H9 (cell line): ENCODE measurements around the gene SMARCA2. TPM values are rescaled to one million over a fixed set of nuclear protein-coding genes. Genes with fewer than 3 reads are reported as not detected.

Experiments used
- DNase-seq: peaks from one replicate; pipeline ENCODE4 v3.0.0-alpha.2; 2017
- H2AFZ ChIP-seq: one replicate; pipeline ENCODE4 v1.6.1; 2013; ENCODE audit warnings: mild to moderate bottlenecking, low read length, control low read depth, moderate library complexity
- H2AK5ac ChIP-seq: 2 replicates; pipeline ENCODE4 v1.6.1; 2013; ENCODE audit warnings: low read length, control low read depth, mixed read lengths; ENCODE audit not compliant: insufficient read length
- H2BK120ac ChIP-seq: one replicate; pipeline ENCODE4 v1.6.1; 2013; ENCODE audit warnings: low read depth, mild to moderate bottlenecking, low read length, control low read depth, inconsistent platforms; ENCODE audit not compliant: poor library complexity, severe bottlenecking
- H2BK12ac ChIP-seq: 2 replicates; pipeline ENCODE4 v1.6.1; 2013; ENCODE audit warnings: low read length, control low read depth, mixed read lengths, low read depth; ENCODE audit not compliant: insufficient read length
- H2BK15ac ChIP-seq: 2 replicates; pipeline ENCODE4 v1.6.1; 2013; ENCODE audit warnings: low read depth, low read length, control low read depth
- H2BK20ac ChIP-seq: one replicate; pipeline ENCODE4 v1.6.1; 2013; ENCODE audit warnings: low read depth, mild to moderate bottlenecking, low read length, control low read depth, inconsistent platforms; ENCODE audit not compliant: poor library complexity, severe bottlenecking
- H2BK5ac ChIP-seq: 2 replicates; pipeline ENCODE4 v1.6.1; 2013; ENCODE audit warnings: low read length, control low read depth, mixed read lengths; ENCODE audit not compliant: insufficient read length
- H3K14ac ChIP-seq: 2 replicates; pipeline ENCODE4 v1.6.1; 2013; ENCODE audit warnings: low read length, control low read depth; ENCODE audit not compliant: insufficient read depth
- H3K18ac ChIP-seq: 2 replicates; pipeline ENCODE4 v1.6.1; 2013; ENCODE audit warnings: low read depth, mild to moderate bottlenecking, mixed read lengths, low read length, control low read depth; ENCODE audit not compliant: insufficient read length
- H3K23ac ChIP-seq: 2 replicates; pipeline ENCODE4 v1.6.1; 2013; ENCODE audit warnings: low read length, control low read depth, mixed read lengths, low read depth; ENCODE audit not compliant: insufficient read length
- H3K23me2 ChIP-seq: 2 replicates; pipeline ENCODE4 v1.6.1; 2013; ENCODE audit warnings: low read depth, mild to moderate bottlenecking, mixed read lengths, low read length, control low read depth; ENCODE audit not compliant: insufficient read length, poor library complexity, severe bottlenecking
- H3K27ac ChIP-seq: 2 replicates; pipeline ENCODE4 v1.5.1; 2013; ENCODE audit warnings: low read length, control low read depth, mixed read lengths, low read depth; ENCODE audit not compliant: insufficient read length
- H3K27me3 ChIP-seq: 2 replicates; pipeline ENCODE4 v1.6.1; 2013; ENCODE audit warnings: low read length, control low read depth, inconsistent platforms; ENCODE audit not compliant: insufficient read depth
- H3K4ac ChIP-seq: 2 replicates; pipeline ENCODE4 v1.6.1; 2013; ENCODE audit warnings: low read depth, mild to moderate bottlenecking, control low read depth, inconsistent platforms, low read length, moderate library complexity
- H3K4me1 ChIP-seq: 2 replicates; pipeline ENCODE4 v1.6.1; 2013; ENCODE audit warnings: low read length, control low read depth, inconsistent platforms; ENCODE audit not compliant: insufficient read depth
- H3K4me2 ChIP-seq: 2 replicates; pipeline ENCODE4 v1.6.1; 2013; ENCODE audit warnings: low read length, control low read depth, mixed read lengths; ENCODE audit not compliant: insufficient read length, insufficient read depth
- H3K56ac ChIP-seq: 2 replicates; pipeline ENCODE4 v1.6.1; 2013; ENCODE audit warnings: low read depth, mild to moderate bottlenecking, mixed read lengths, low read length, control low read depth; ENCODE audit not compliant: insufficient read length
- H3K79me1 ChIP-seq: 2 replicates; pipeline ENCODE4 v1.6.1; 2013; ENCODE audit warnings: low read depth, mild to moderate bottlenecking, moderate library complexity, low read length, control low read depth, inconsistent platforms; ENCODE audit not compliant: insufficient read depth, poor library complexity, severe bottlenecking
- H3K79me2 ChIP-seq: 2 replicates; pipeline ENCODE4 v1.6.1; 2013; ENCODE audit warnings: low read length, control low read depth, inconsistent platforms; ENCODE audit not compliant: insufficient read depth
- H3K9ac ChIP-seq: 2 replicates; pipeline ENCODE4 v1.6.1; 2013; ENCODE audit warnings: low read length, control low read depth, mixed read lengths; ENCODE audit not compliant: insufficient read length; ENCODE audit errors: extremely low read depth
- H3K9me3 ChIP-seq: one replicate; pipeline ENCODE4 v1.6.1; 2013; ENCODE audit warnings: low read depth, low read length, inconsistent platforms; ENCODE audit not compliant: control insufficient read depth
- H3T11ph ChIP-seq: one replicate; pipeline ENCODE4 v1.6.1; 2013; ENCODE audit warnings: mild to moderate bottlenecking, low read length, control low read depth, inconsistent platforms
- H4K20me1 ChIP-seq: one replicate; pipeline ENCODE4 v1.6.1; 2013; ENCODE audit not compliant: control insufficient read depth, insufficient read length, insufficient read depth
- H4K5ac ChIP-seq: 2 replicates; pipeline ENCODE4 v1.6.1; 2013; ENCODE audit warnings: low read depth, mild to moderate bottlenecking, mixed read lengths, low read length, control low read depth; ENCODE audit not compliant: insufficient read length
- H4K8ac ChIP-seq: replicated peaks from 2 replicates; pipeline ENCODE4 v1.6.1; 2013; ENCODE audit warnings: low read length, control low read depth, mixed read lengths, low read depth; ENCODE audit not compliant: insufficient read length
- H4K91ac ChIP-seq: 2 replicates; pipeline ENCODE4 v1.6.1; 2013; ENCODE audit warnings: low read depth, mild to moderate bottlenecking, moderate library complexity, mixed read lengths, low read length, control low read depth; ENCODE audit not compliant: insufficient read length
- H3K27ac Mint-ChIP-seq, 3 experiments: 2 replicates in 2 of 3; 3 replicates in 1 of 3; pipeline ENCODE4 v1.8.0; 2020 to 2021; ENCODE audit warnings: mixed read lengths in 3 of 3, mild to moderate bottlenecking in 1 of 3, moderate library complexity in 1 of 3
- H3K27me3 Mint-ChIP-seq: 2 replicates; pipeline ENCODE4 v1.8.0; 2021; ENCODE audit warnings: low read depth, mild to moderate bottlenecking, moderate library complexity, mixed read lengths
- H3K36me3 Mint-ChIP-seq, 3 experiments: 2 replicates in 2 of 3; 3 replicates in 1 of 3; pipeline ENCODE4 v1.8.0; 2020 to 2021; ENCODE audit warnings: low read depth in 3 of 3, mixed read lengths in 3 of 3; ENCODE audit not compliant: insufficient read depth in 1 of 3
- H3K4me1 Mint-ChIP-seq, 2 experiments: 2 replicates each; pipeline ENCODE4 v1.8.0; 2020; ENCODE audit warnings: mixed read lengths in 2 of 2
- H3K4me3 Mint-ChIP-seq, 2 experiments: 2 replicates in 1 of 2; 3 replicates in 1 of 2; pipeline ENCODE4 v1.8.0; 2020 to 2021; ENCODE audit warnings: mild to moderate bottlenecking in 2 of 2, mixed read lengths in 2 of 2, moderate library complexity in 1 of 2
- H3K9me3 Mint-ChIP-seq, 2 experiments: 2 replicates in 1 of 2; 3 replicates in 1 of 2; pipeline ENCODE4 v1.8.0; 2020; ENCODE audit warnings: mild to moderate bottlenecking in 2 of 2, mixed read lengths in 2 of 2, moderate library complexity in 1 of 2
- WGBS: extraction: QIAGEN DNeasy Blood & Tissue Kit; methylation state at CpG from one replicate; pipeline ENCODE4 v1.1.7; 2013; ENCODE audit warnings: missing lambda C conversion rate, low lambda C conversion rate, mixed read lengths; ENCODE audit not compliant: insufficient read length; ENCODE audit errors: extremely low coverage; 5-methylcytosine and 5-hydroxymethylcytosine counted together
- total RNA-seq: library from RNA; stranded (reverse); gene quantifications from 2 replicates; pipeline ENCODE4 v1.2.1, GENCODE V29; 2021
- TF ChIP-seq, protein P1 (sequence below): fragments of 200-600 bp; sonication (generic); conservative IDR thresholded peaks from 3 replicates; pipeline ENCODE4 v1.8.0; 2021; ENCODE audit warnings: antibody characterized with exemption, mild to moderate bottlenecking

Gene SMARCA2
- total RNA-seq, 1 experiment from 2014 or later: 15.3 TPM

DNA sequence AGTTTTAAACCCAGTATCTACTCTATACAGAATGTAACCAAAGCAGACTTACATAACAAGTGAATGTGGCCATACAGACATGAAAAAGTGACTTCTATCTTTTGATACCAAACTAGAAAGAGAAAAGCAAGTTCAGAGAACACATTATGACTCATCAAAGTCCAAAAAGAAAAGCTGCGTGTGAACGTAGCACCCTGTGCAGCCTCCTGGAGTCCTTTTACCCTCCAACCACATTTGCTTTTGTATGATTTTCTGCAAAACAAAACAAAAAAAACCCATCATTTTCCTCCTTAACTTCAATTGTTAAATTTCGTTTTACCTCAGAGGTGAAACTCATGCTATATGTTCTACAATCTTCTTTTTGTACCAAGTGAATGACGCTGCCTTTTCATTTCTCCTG is 2.8 kb upstream of the SMARCA2 start:
- Histone ChIP-seq H3K79me2 (no peaks in the 10 kb centered on the region), H2BK120ac (no peak overlapping the region), H4K91ac (no peak overlapping the region), H2BK20ac (no peak overlapping the region), H4K8ac (no peak overlapping the region), H2AK5ac (no peak overlapping the region), H3K4ac (no peak overlapping the region), H3K23ac (no peak overlapping the region), H3K4me2 (no peak overlapping the region), H2BK15ac (no peak overlapping the region), H3K27me3 (peaks cover 8% of the 10 kb centered on the region; the same call in 1 of the 2 replicates), H3T11ph (no peak overlapping the region), H2BK5ac (no peak overlapping the region), H3K27ac (no peak overlapping the region), H3K14ac (no peak overlapping the region), H3K18ac (no peak overlapping the region), H2AFZ (no peak overlapping the region), H3K79me1 (no peaks in the 10 kb centered on the region), H2BK12ac (no peak overlapping the region), H3K4me1 (no peaks in the 10 kb centered on the region), H4K5ac (no peak overlapping the region), H3K9me3 (no peaks in the 10 kb centered on the region), H3K23me2 (peaks cover 26% of the 10 kb centered on the region), H4K20me1 (peaks cover 4% of the 10 kb centered on the region), H3K56ac (no peak overlapping the region), H3K9ac (no peak overlapping the region)
- Mint-ChIP-seq H3K27me3 (peaks cover 80% of the 10 kb centered on the region), H3K9me3 (no peaks in the 10 kb centered on the region), H3K36me3 (no peaks in the 10 kb centered on the region; a peak in 1 of 7 replicates), H3K4me3 (no peak overlapping the region), H3K27ac (no peak overlapping the region), H3K4me1 (peaks cover 0 to 6% of the 10 kb centered on the region in 2 experiments; a peak in 2 of 4 replicates)
- no peak for DNase-seq
- TF ChIP-seq, protein P1, sequence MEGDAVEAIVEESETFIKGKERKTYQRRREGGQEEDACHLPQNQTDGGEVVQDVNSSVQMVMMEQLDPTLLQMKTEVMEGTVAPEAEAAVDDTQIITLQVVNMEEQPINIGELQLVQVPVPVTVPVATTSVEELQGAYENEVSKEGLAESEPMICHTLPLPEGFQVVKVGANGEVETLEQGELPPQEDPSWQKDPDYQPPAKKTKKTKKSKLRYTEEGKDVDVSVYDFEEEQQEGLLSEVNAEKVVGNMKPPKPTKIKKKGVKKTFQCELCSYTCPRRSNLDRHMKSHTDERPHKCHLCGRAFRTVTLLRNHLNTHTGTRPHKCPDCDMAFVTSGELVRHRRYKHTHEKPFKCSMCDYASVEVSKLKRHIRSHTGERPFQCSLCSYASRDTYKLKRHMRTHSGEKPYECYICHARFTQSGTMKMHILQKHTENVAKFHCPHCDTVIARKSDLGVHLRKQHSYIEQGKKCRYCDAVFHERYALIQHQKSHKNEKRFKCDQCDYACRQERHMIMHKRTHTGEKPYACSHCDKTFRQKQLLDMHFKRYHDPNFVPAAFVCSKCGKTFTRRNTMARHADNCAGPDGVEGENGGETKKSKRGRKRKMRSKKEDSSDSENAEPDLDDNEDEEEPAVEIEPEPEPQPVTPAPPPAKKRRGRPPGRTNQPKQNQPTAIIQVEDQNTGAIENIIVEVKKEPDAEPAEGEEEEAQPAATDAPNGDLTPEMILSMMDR: no peak
- 100% methylated on average over 1 of the region's 4 CpGs for WGBS
